ENCODE measurements around the gene TBC1D19.
"Not testable (repeated sequence)": the region's sequence is repeated elsewhere in the genome, so short reads cannot be mapped to it uniquely, and the experiment has no call there.

TBC1D19 gene

DNA sequence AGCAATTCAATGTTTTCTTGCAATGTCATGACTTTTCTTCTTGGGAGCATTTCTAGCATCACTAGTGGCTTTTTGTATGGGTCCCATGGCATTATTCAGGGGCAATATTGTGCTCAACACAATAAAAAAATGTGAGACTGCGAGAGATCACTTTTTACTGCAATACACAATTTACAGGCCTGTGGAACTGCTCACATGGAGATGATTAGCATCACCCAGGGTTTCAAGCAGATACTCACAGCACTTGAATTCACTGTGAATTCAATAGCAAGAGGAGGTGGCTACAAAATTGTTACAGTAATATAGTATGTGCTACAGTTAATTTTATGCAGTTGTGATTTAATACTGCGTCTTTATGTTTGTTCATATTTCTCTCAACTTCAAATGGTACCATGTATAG, 50.4 kb downstream of the TBC1D19 start:
- TF ChIP-seq, protein P1, sequence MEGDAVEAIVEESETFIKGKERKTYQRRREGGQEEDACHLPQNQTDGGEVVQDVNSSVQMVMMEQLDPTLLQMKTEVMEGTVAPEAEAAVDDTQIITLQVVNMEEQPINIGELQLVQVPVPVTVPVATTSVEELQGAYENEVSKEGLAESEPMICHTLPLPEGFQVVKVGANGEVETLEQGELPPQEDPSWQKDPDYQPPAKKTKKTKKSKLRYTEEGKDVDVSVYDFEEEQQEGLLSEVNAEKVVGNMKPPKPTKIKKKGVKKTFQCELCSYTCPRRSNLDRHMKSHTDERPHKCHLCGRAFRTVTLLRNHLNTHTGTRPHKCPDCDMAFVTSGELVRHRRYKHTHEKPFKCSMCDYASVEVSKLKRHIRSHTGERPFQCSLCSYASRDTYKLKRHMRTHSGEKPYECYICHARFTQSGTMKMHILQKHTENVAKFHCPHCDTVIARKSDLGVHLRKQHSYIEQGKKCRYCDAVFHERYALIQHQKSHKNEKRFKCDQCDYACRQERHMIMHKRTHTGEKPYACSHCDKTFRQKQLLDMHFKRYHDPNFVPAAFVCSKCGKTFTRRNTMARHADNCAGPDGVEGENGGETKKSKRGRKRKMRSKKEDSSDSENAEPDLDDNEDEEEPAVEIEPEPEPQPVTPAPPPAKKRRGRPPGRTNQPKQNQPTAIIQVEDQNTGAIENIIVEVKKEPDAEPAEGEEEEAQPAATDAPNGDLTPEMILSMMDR (IDR thresholded peaks at IDR 0.05; ENCODE audit: unreplicated experiment in 3 of 3), result no peak
- Mint-ChIP-seq H3K4me1 (no peaks in the 10 kb centered on the region), H3K36me3 (ENCODE audit: low read depth) (peaks cover 38% of the 10 kb centered on the region), H3K9me3 (no peaks in the 10 kb centered on the region), H3K4me3 (no peak overlapping the region), H3K27me3 (ENCODE audit: low read depth) (no peaks in the 10 kb centered on the region), H3K27ac (no peak overlapping the region)

DNA sequence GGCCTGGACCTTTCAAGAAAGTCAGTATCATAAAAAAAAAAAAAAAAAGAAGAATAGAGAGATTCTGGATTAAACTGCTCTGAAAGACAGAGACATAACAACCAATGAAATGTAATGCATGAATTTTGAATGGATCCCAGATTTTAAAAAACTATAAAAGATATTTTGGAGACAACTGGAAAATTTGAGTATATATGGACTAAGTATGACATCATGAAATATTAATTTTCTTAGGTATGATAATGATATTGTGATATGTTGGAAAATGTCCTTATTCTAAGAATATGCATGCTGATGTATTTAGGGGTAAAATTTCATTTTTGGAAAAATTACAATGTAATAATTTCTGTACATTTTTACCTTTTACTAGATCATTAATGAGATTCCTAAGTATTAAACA, 52.6 kb downstream of the TBC1D19 start:
- Mint-ChIP-seq H3K36me3 (ENCODE audit: low read depth) (peaks cover 51% of the 10 kb centered on the region), H3K4me3 (no peak overlapping the region), H3K9me3 (peaks cover 8% of the 10 kb centered on the region), H3K27ac (no peak overlapping the region), H3K27me3 (ENCODE audit: low read depth) (no peaks in the 10 kb centered on the region), H3K4me1 (no peaks in the 10 kb centered on the region)
- TF ChIP-seq, protein P1 (IDR thresholded peaks at IDR 0.05; ENCODE audit: unreplicated experiment in 3 of 3), result no peak

DNA sequence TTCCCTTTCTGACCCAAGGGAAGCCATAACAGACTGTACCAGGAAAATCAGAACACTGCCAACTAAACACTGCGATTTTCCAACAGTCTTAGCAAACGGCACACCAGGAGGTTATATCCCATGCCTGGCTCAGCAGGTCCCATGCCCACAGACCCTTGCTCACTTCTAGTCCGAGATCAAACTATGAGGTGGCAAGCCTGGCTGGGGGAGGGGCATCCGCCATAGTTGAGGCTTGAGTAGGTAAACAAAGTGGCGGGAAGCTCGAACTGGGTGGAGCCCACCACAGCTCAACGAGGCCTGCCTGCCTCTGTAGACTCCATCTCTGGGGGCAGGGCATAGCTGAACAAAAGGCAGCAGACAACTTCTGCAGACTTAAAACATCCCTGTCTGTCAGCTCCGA, 56.8 kb downstream of the TBC1D19 start:
- not testable (repeated sequence) for H3K4me3 Mint-ChIP-seq; H3K4me1 Mint-ChIP-seq; H3K27me3 Mint-ChIP-seq (ENCODE audit: low read depth); H3K27ac Mint-ChIP-seq
- peaks cover 42% of the 10 kb centered on the region for H3K9me3 Mint-ChIP-seq
- H3K36me3 Mint-ChIP-seq (ENCODE audit: low read depth), result peaks cover 70% of the 10 kb centered on the region

DNA sequence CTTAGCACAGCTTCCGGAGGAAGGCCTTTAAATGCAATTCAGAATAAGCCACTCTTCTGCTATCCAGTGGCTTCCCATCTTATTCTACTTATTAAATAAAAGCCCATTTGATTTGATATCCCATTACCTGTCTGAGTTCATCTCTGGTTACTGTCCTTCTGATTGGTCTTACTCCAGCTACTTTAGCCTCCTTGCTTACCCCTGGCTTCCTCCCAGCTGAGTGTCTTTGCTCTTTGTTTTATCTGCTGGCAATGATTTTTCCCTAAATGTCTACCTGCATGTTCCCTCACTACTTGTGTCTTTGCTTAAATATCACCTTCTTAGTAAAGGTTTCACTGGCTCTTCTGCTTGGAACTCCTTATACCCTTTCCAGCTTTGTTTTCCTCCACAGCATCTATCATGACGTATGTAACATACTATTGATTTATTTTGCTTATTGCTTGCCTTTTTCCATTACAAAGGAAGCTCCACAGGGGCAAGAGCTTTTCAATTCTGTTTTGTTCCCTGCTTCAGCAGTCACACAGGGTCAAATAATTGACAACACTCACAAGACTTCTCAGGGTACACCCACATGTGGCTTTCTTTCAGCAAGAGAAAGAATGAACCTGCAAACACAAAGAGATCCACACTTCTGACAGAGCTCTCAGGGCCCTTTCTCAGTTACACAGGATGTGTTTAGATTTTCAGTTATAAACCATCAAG, 63.8 kb downstream of the TBC1D19 start:
- H3K36me3 Mint-ChIP-seq (ENCODE audit: low read depth), result peaks cover 70% of the 10 kb centered on the region
- H3K4me1 Mint-ChIP-seq, result no peaks in the 10 kb centered on the region
- TF ChIP-seq, protein P1 (IDR thresholded peaks at IDR 0.05; ENCODE audit: unreplicated experiment in 3 of 3), result no peak
- no peak overlapping the region for H3K4me3 Mint-ChIP-seq
- H3K27me3 Mint-ChIP-seq (ENCODE audit: low read depth), result no peaks in the 10 kb centered on the region
- H3K27ac Mint-ChIP-seq, result no peak overlapping the region
- H3K9me3 Mint-ChIP-seq, result peaks cover 48% of the 10 kb centered on the region

DNA sequence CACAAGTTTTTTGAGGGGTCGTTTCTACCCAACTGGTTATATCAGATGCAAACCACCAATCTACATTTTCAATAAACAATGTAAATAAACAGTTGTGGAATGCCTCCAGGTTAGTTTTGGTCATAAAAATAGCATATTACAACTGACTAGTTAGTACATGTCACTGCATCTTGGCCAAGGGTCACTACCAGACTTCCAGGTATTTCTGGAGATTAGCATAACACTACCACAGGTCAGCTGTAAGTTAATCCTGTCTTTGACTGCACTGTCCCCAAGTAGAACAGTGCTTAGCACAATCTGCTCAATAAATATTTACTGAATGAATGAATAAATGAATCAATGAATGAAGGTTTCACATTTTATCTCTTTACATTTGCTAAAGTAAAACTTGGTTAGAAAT, 64.4 kb downstream of the TBC1D19 start:
- H3K27ac Mint-ChIP-seq, result no peak overlapping the region
- no peaks in the 10 kb centered on the region for H3K4me1 Mint-ChIP-seq
- peaks cover 70% of the 10 kb centered on the region for H3K36me3 Mint-ChIP-seq (ENCODE audit: low read depth)
- TF ChIP-seq, protein P1 (IDR thresholded peaks at IDR 0.05; ENCODE audit: unreplicated experiment in 3 of 3), result no peak
- peaks cover 48% of the 10 kb centered on the region for H3K9me3 Mint-ChIP-seq
- no peaks in the 10 kb centered on the region for H3K27me3 Mint-ChIP-seq (ENCODE audit: low read depth)
- no peak overlapping the region for H3K4me3 Mint-ChIP-seq

DNA sequence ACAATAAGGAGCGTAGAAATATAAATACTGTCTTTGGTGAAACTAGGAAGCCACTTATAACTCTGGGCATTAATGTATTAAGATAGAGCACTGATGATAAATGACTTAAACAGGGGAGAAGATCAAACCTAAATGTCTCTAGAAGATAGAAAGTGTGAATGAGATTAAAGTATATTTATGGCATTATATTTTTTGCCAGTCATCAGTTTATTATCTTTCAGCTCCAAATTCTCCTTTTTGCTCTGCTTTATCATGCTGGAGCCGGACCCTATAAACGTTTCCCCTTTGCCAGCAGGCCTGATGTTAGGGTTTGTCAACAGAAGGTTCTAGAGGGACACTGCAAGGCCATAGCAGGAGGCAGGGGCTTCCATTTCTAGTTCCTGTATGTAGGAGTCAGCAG, 76.4 kb downstream of the TBC1D19 start:
- Mint-ChIP-seq H3K27ac (no peak overlapping the region), H3K27me3 (ENCODE audit: low read depth) (no peaks in the 10 kb centered on the region), H3K4me1 (no peaks in the 10 kb centered on the region), H3K4me3 (no peak overlapping the region), H3K9me3 (peaks cover 24% of the 10 kb centered on the region), H3K36me3 (ENCODE audit: low read depth) (peaks cover 68% of the 10 kb centered on the region)
- TF ChIP-seq, protein P1 (IDR thresholded peaks at IDR 0.05; ENCODE audit: unreplicated experiment in 3 of 3), result no peak
